Subcutaneous abdominal adipose tissue (tissue), 5 donors: Measurements from ENCODE around the gene CRYGA.

Experiments used
- H3K27ac ChIP-seq: one replicate; pipeline ENCODE4 v1.7.0; 2013; ENCODE audit warnings: low read depth, mild to moderate bottlenecking, inconsistent platforms, low read length, moderate library complexity
- H3K27me3 ChIP-seq, 5 donors: one replicate each; pipeline ENCODE4 v1.7.0; 2013; ENCODE audit warnings: low read length in 5 of 5, inconsistent platforms in 1 of 5; ENCODE audit not compliant: control insufficient read depth in 5 of 5, insufficient read depth in 4 of 5
- H3K36me3 ChIP-seq, 5 donors: one replicate each; pipeline ENCODE4 v1.7.0; 2013; ENCODE audit warnings: low read length in 5 of 5; ENCODE audit not compliant: control insufficient read depth in 5 of 5, insufficient read depth in 5 of 5
- H3K4me1 ChIP-seq, 5 donors: one replicate each; pipeline ENCODE4 v1.7.0; 2013; ENCODE audit warnings: low read length in 5 of 5, mild to moderate bottlenecking in 3 of 5, moderate library complexity in 1 of 5; ENCODE audit not compliant: control insufficient read depth in 5 of 5, insufficient read depth in 5 of 5
- H3K4me3 ChIP-seq, 5 donors: one replicate each; pipeline ENCODE4 v1.7.0; 2013; ENCODE audit warnings: low read length in 5 of 5, low read depth in 1 of 5
- H3K9ac ChIP-seq, 5 donors: one replicate each; pipeline ENCODE4 v1.7.0; 2013; ENCODE audit warnings: low read length in 5 of 5, mild to moderate bottlenecking in 4 of 5, moderate library complexity in 3 of 5
- H3K9me3 ChIP-seq, 5 donors: one replicate each; pipeline ENCODE4 v1.7.0; 2013; ENCODE audit warnings: low read length in 5 of 5; ENCODE audit not compliant: control insufficient read depth in 5 of 5
- donor health status: healthy.
- donor health status: healthy.
- donor health status: healthy.
- donor health status: healthy.
- donor health status: healthy.

The CRYGA gene

GRCh38 chr2:208164951-208165755, 1.8 kb upstream of the CRYGA start:
- H3K4me3 ChIP-seq, result no peak overlapping the region

GRCh38 chr2:208156439-208156838, 7.0 kb downstream of the CRYGA start:
- Histone ChIP-seq H3K36me3 (no peaks in the 10 kb centered on the region), H3K27me3 (no peaks in the 10 kb centered on the region), H3K9ac (no peak overlapping the region), H3K4me3 (no peak overlapping the region), H3K27ac (no peak overlapping the region), H3K4me1 (no peaks in the 10 kb centered on the region), H3K9me3 (peaks cover 0 to 2% (median 0%) of the 10 kb centered on the region in 5 donors)

More at GRCh38 chr2:208164951-208165755, 1.8 kb upstream of the CRYGA start:
- H3K4me1 ChIP-seq, result no peaks in the 10 kb centered on the region
- no peak overlapping the region for H3K9ac ChIP-seq
- H3K27ac ChIP-seq, result no peak overlapping the region
- no peaks in the 10 kb centered on the region for H3K36me3 ChIP-seq
- H3K27me3 ChIP-seq, result peaks cover 0 to 6% (median 0%) of the 10 kb centered on the region in 5 donors
- no peaks in the 10 kb centered on the region for H3K9me3 ChIP-seq

- H3K4me3 ChIP-seq, result no peak overlapping the region
- peaks cover 0 to 4% (median 0%) of the 10 kb centered on the region in 5 donors for H3K9me3 ChIP-seq
- H3K4me1 ChIP-seq, result peaks cover 0 to 1% (median 0%) of the 10 kb centered on the region in 5 donors
- no peak overlapping the region for H3K9ac ChIP-seq
- no peaks in the 10 kb centered on the region for H3K27me3 ChIP-seq
- no peaks in the 10 kb centered on the region for H3K36me3 ChIP-seq
- no peak overlapping the region for H3K27ac ChIP-seq
Measured at GRCh38 chr2:208153156-208153555, 10.2 kb downstream of the CRYGA start.

GRCh38 chr2:208150956-208151355, 12.4 kb downstream of the CRYGA start:
- peaks cover 0 to 4% (median 0%) of the 10 kb centered on the region in 5 donors for H3K9me3 ChIP-seq
- H3K4me1 ChIP-seq, result peaks cover 0 to 1% (median 0%) of the 10 kb centered on the region in 5 donors
- H3K9ac ChIP-seq, result no peak overlapping the region
- H3K36me3 ChIP-seq, result no peaks in the 10 kb centered on the region
- no peaks in the 10 kb centered on the region for H3K27me3 ChIP-seq
- H3K4me3 ChIP-seq, result no peak overlapping the region
- no peak overlapping the region for H3K27ac ChIP-seq

GRCh38 chr2:208150094-208150493, 13.3 kb downstream of the CRYGA start:
- no peak overlapping the region for H3K4me3 ChIP-seq
- no peaks in the 10 kb centered on the region for H3K27me3 ChIP-seq
- no peaks in the 10 kb centered on the region for H3K36me3 ChIP-seq
- H3K27ac ChIP-seq, result no peak overlapping the region
- H3K4me1 ChIP-seq, result peaks cover 0 to 1% (median 0%) of the 10 kb centered on the region in 5 donors
- peaks cover 0 to 4% (median 0%) of the 10 kb centered on the region in 5 donors for H3K9me3 ChIP-seq
- no peak overlapping the region for H3K9ac ChIP-seq

- Histone ChIP-seq H3K9ac (no peak overlapping the region), H3K36me3 (no peaks in the 10 kb centered on the region), H3K27me3 (no peaks in the 10 kb centered on the region), H3K9me3 (peaks cover 0 to 4% (median 0%) of the 10 kb centered on the region in 5 donors), H3K27ac (no peak overlapping the region), H3K4me1 (peaks cover 0 to 1% (median 0%) of the 10 kb centered on the region in 5 donors), H3K4me3 (no peak overlapping the region)
Measured at GRCh38 chr2:208148803-208149202, 14.6 kb downstream of the CRYGA start.

GRCh38 chr2:208147759-208148158, 15.6 kb downstream of the CRYGA start:
- Histone ChIP-seq H3K4me1 (peaks cover 0 to 1% (median 0%) of the 10 kb centered on the region in 5 donors), H3K4me3 (no peak overlapping the region), H3K9me3 (peaks cover 0 to 4% (median 0%) of the 10 kb centered on the region in 5 donors), H3K36me3 (no peaks in the 10 kb centered on the region), H3K9ac (no peak overlapping the region), H3K27ac (no peak overlapping the region), H3K27me3 (no peaks in the 10 kb centered on the region)

GRCh38 chr2:208147008-208147407, 16.4 kb downstream of the CRYGA start:
- no peak overlapping the region for H3K4me3 ChIP-seq
- H3K27me3 ChIP-seq, result no peaks in the 10 kb centered on the region
- no peaks in the 10 kb centered on the region for H3K36me3 ChIP-seq
- no peak overlapping the region for H3K27ac ChIP-seq
- no peak overlapping the region for H3K9ac ChIP-seq
- H3K4me1 ChIP-seq, result peaks cover 0 to 1% (median 0%) of the 10 kb centered on the region in 5 donors
- H3K9me3 ChIP-seq, result peaks cover 0 to 4% (median 0%) of the 10 kb centered on the region in 5 donors

- Histone ChIP-seq H3K9ac (no peak within 1 kb of the TSS), H3K27ac (no peak within 1 kb of the TSS), H3K27me3 (no peaks in the 10 kb centered on the region), H3K4me3 (no peak within 1 kb of the TSS), H3K4me1 (peaks cover 0 to 1% (median 0%) of the 10 kb centered on the region in 5 donors), H3K9me3 (peaks cover 0 to 2% (median 0%) of the 10 kb centered on the region in 5 donors), H3K36me3 (no peaks in the 10 kb centered on the region)
Measured at GRCh38 chr2:208146006-208146405, 17.4 kb downstream of the CRYGA start, which contains the start of gene CRYGB. TSS of gene CRYGB (minus strand) at chr2:208146158. CDS start at chr2:208146120, 38 bp downstream.
